HPDE6-E6E7 (cell line): ENCODE data around the gene RNF144A.

Experiments used
- DNase-seq: peaks from one replicate; pipeline ENCODE4 v3.0.0; 2011; ENCODE audit warnings: missing footprints; ENCODE audit errors: extremely low spot score

RNF144A gene

GRCh38 chr2:7083580-7084509 is 166.6 kb downstream of the RNF144A start:
- DNase-seq = no peak

GRCh38 chr2:7084601-7085000 is 167.4 kb downstream of the RNF144A start:
- DNase-seq = no peak

GRCh38 chr2:7089284-7089683 is 172.1 kb downstream of the RNF144A start:
- no peak for DNase-seq

GRCh38 chr2:7089898-7090510 is 172.8 kb downstream of the RNF144A start:
- no peak for DNase-seq

GRCh38 chr2:7093376-7093775 is 176.2 kb downstream of the RNF144A start:
- DNase-seq = no peak
